ENCODE data around the gene IL1F10. TPM values are rescaled to one million over a fixed set of nuclear protein-coding genes. Genes with fewer than 3 reads are reported as not detected.

IL1F10 gene, protein sequence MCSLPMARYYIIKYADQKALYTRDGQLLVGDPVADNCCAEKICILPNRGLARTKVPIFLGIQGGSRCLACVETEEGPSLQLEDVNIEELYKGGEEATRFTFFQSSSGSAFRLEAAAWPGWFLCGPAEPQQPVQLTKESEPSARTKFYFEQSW
- total RNA-seq = not detected

- Mint-ChIP-seq H3K27me3 (ENCODE audit: low read depth) (peaks cover 10% of the 10 kb centered on the region), H3K4me1 (ENCODE audit: low read depth) (no peaks in the 10 kb centered on the region), H3K4me3 (no peak within 1 kb of the TSS), H3K36me3 (ENCODE audit: low read depth) (no peaks in the 10 kb centered on the region), H3K9me3 (ENCODE audit: insufficient read depth) (no peaks in the 10 kb centered on the region), H3K27ac (no peak within 1 kb of the TSS)
- no peak for DNase-seq
- ChIA-PET CTCF (interaction anchor here (1.4 to 3.1 kb wide), 2 partner anchors 12 to 17 kb away, joined by 3 to 15 read pairs; no protein-coding TSS in a partner anchor), POLR2A (no interaction called here)
- ATAC-seq = no peak
Measured at GRCh38 chr2:113067681-113068080, at the start of gene IL1F10. Gene IL1F10 (plus strand): TSS chr2:113067970. CDS start chr2:113072739, 4,769 bp downstream.

DNA sequence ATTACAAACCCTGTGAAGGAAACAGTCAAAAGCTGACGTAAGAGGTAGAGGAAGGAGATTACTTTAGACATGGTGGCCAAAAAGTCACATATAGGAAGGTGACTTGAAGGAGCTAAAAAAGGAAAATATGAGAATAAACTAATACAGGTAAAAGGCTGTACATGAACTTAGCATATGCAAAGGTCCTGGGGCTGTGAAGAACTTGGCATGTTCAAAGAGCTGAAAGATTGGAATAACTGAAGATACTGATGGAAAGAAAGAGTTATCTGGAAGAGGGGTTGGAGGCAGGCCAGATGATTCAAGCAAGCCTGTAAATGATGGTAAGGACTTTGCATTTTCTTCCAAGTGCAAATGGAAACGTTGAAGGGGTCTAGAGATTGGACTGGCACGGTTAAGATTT is 49.3 kb upstream of the IL1F10 start:
- Mint-ChIP-seq H3K4me1 (ENCODE audit: low read depth) (peaks cover 2% of the 10 kb centered on the region), H3K27ac (no peak overlapping the region), H3K27me3 (ENCODE audit: low read depth) (peaks cover 22% of the 10 kb centered on the region), H3K36me3 (ENCODE audit: low read depth) (no peaks in the 10 kb centered on the region), H3K9me3 (ENCODE audit: insufficient read depth) (no peaks in the 10 kb centered on the region), H3K4me3 (no peak overlapping the region)
- no peak for ATAC-seq
- CTCF ChIA-PET = interaction anchor here (1.0 to 1.5 kb wide), 2 partner anchors 57 to 61 kb away, joined by 3 to 5 read pairs; no protein-coding TSS in a partner anchor
- POLR2A ChIA-PET = no interaction called here
- DNase-seq = no peak

DNA sequence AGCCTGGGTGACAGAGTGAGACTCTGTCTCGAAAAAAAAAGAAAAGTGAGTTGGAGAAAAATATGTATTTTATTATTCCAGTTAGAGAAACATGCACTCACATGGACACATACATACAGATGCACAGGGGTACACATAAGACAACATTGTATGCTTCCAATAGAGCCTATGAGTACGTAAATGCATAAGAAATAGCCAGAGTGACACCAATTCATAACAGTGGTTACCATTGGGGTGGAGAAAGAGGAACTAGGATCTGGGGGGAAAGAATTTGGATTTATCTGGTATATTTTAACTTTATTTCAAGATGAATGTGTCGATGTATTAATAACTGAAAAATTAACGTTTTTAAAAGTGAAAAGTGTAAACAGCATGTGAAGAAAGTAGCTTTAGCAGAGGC is 46.5 kb upstream of the IL1F10 start:
- Mint-ChIP-seq H3K9me3 (ENCODE audit: insufficient read depth) (no peaks in the 10 kb centered on the region), H3K27me3 (ENCODE audit: low read depth) (peaks cover 32% of the 10 kb centered on the region), H3K4me1 (ENCODE audit: low read depth) (no peaks in the 10 kb centered on the region), H3K27ac (no peak overlapping the region), H3K4me3 (no peak overlapping the region), H3K36me3 (ENCODE audit: low read depth) (no peaks in the 10 kb centered on the region)
- CTCF ChIA-PET = interaction anchor here (0.6 kb wide), 1 partner anchor 70 kb away, joined by 3 read pairs; no protein-coding TSS in a partner anchor
- POLR2A ChIA-PET = interaction anchor here (0.7 kb wide), 1 partner anchor 36 kb away, joined by 3 read pairs; no protein-coding TSS in a partner anchor
- ATAC-seq (no peak), DNase-seq (no peak)

GRCh38 chr2:113024764-113025163 is 43.0 kb upstream of the IL1F10 start:
- DNase-seq = no peak
- Mint-ChIP-seq H3K27me3 (ENCODE audit: low read depth) (peaks cover 38% of the 10 kb centered on the region), H3K36me3 (ENCODE audit: low read depth) (no peaks in the 10 kb centered on the region), H3K9me3 (ENCODE audit: insufficient read depth) (no peaks in the 10 kb centered on the region), H3K4me1 (ENCODE audit: low read depth) (no peaks in the 10 kb centered on the region), H3K27ac (no peak overlapping the region), H3K4me3 (no peak overlapping the region)
- POLR2A ChIA-PET = no interaction called here
- CTCF ChIA-PET = no interaction called here
- ATAC-seq = no peak

- no peaks in the 10 kb centered on the region for H3K9me3 Mint-ChIP-seq (ENCODE audit: insufficient read depth)
Measured at GRCh38 chr2:113025737-113026136, 42.0 kb upstream of the IL1F10 start.

GRCh38 chr2:113027691-113028090 is 40.1 kb upstream of the IL1F10 start:
- H3K4me3 Mint-ChIP-seq = no peak overlapping the region

More at GRCh38 chr2:113025737-113026136, 42.0 kb upstream of the IL1F10 start:
- ChIA-PET POLR2A (no interaction called here), CTCF (no interaction called here)
- no peak overlapping the region for H3K27ac Mint-ChIP-seq
- H3K27me3 Mint-ChIP-seq (ENCODE audit: low read depth) = peaks cover 42% of the 10 kb centered on the region
- H3K4me3 Mint-ChIP-seq = no peak overlapping the region
- no peak for DNase-seq
- ATAC-seq = no peak
- no peaks in the 10 kb centered on the region for H3K36me3 Mint-ChIP-seq (ENCODE audit: low read depth)
- no peaks in the 10 kb centered on the region for H3K4me1 Mint-ChIP-seq (ENCODE audit: low read depth)

DNA sequence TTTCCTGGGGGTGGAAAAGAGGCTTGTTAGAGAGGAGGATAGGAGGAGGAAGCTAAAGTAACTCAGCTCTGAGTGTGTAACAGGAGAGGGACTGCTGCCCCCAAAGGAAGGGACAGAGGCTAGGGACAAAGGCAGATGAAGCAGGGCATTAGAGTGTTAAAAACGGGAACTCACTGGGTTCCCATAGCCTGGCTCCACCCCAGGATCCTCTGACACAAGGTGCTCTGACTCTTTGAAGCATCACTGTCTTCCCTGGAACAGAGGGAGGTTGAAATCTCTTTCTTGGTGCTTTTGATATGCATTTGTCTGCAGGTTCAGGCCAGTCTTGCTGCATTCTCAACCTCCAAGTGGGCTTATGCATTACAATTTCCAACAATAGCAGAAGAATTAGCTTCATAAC is 39.7 kb upstream of the IL1F10 start:
- ATAC-seq (no peak), DNase-seq (no peak)
- Mint-ChIP-seq H3K4me1 (ENCODE audit: low read depth) (no peaks in the 10 kb centered on the region), H3K4me3 (no peak overlapping the region), H3K27ac (no peak overlapping the region), H3K9me3 (ENCODE audit: insufficient read depth) (no peaks in the 10 kb centered on the region), H3K27me3 (ENCODE audit: low read depth) (peaks cover 40% of the 10 kb centered on the region), H3K36me3 (ENCODE audit: low read depth) (no peaks in the 10 kb centered on the region)
- ChIA-PET CTCF (interaction anchor here (1.6 kb wide), 1 partner anchor 86 kb away, joined by 4 read pairs; no protein-coding TSS in a partner anchor), POLR2A (no interaction called here)

More at GRCh38 chr2:113027691-113028090, 40.1 kb upstream of the IL1F10 start:
- no peak for DNase-seq
- Mint-ChIP-seq H3K9me3 (ENCODE audit: insufficient read depth) (no peaks in the 10 kb centered on the region), H3K27me3 (ENCODE audit: low read depth) (peaks cover 41% of the 10 kb centered on the region), H3K4me1 (ENCODE audit: low read depth) (no peaks in the 10 kb centered on the region), H3K36me3 (ENCODE audit: low read depth) (no peaks in the 10 kb centered on the region), H3K27ac (no peak overlapping the region)
- no peak for ATAC-seq
- POLR2A ChIA-PET = no interaction called here
- CTCF ChIA-PET = interaction anchor here (1.6 kb wide), 1 partner anchor 86 kb away, joined by 4 read pairs; no protein-coding TSS in a partner anchor

GRCh38 chr2:113032737-113033136 is 35.0 kb upstream of the IL1F10 start:
- H3K9me3 Mint-ChIP-seq (ENCODE audit: insufficient read depth) = no peaks in the 10 kb centered on the region
- H3K4me3 Mint-ChIP-seq = no peak overlapping the region
- no peaks in the 10 kb centered on the region for H3K36me3 Mint-ChIP-seq (ENCODE audit: low read depth)
- H3K27ac Mint-ChIP-seq = no peak overlapping the region
- ATAC-seq (no peak), DNase-seq (no peak)
- peaks cover 21% of the 10 kb centered on the region for H3K27me3 Mint-ChIP-seq (ENCODE audit: low read depth)
- H3K4me1 Mint-ChIP-seq (ENCODE audit: low read depth) = no peaks in the 10 kb centered on the region
- POLR2A ChIA-PET = no interaction called here
- CTCF ChIA-PET = interaction anchor here (1.1 kb wide), 1 partner anchor 47 kb away, joined by 5 read pairs; no protein-coding TSS in a partner anchor

DNA sequence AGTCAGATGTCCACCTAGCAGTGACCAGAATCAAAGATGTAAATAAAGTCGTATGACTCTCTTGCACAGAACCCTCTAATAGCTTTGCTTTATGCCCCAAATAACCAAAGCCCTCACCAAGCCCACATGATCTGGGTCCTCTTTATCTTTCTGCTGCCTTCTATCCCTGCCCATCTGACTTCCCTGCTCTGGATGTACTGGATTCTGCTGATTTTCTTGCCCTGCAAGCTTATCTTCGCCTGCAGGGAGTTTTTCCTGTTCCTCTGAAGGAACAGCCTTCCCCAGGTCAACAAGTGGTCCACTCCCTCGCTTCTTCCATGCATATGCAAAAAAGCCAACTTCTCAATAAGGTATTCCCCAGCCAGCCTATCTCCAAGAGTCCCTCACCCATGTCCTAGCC is 33.8 kb upstream of the IL1F10 start:
- no peaks in the 10 kb centered on the region for H3K36me3 Mint-ChIP-seq (ENCODE audit: low read depth)
- no peaks in the 10 kb centered on the region for H3K9me3 Mint-ChIP-seq (ENCODE audit: insufficient read depth)
- no peak overlapping the region for H3K4me3 Mint-ChIP-seq
- CTCF ChIA-PET = interaction anchor here (1.1 kb wide), 1 partner anchor 46 kb away, joined by 5 read pairs; no protein-coding TSS in a partner anchor
- no peak overlapping the region for H3K27ac Mint-ChIP-seq
- peaks cover 11% of the 10 kb centered on the region for H3K27me3 Mint-ChIP-seq (ENCODE audit: low read depth)
- no peak for DNase-seq
- POLR2A ChIA-PET = no interaction called here
- H3K4me1 Mint-ChIP-seq (ENCODE audit: low read depth) = no peaks in the 10 kb centered on the region
- no peak for ATAC-seq

DNA sequence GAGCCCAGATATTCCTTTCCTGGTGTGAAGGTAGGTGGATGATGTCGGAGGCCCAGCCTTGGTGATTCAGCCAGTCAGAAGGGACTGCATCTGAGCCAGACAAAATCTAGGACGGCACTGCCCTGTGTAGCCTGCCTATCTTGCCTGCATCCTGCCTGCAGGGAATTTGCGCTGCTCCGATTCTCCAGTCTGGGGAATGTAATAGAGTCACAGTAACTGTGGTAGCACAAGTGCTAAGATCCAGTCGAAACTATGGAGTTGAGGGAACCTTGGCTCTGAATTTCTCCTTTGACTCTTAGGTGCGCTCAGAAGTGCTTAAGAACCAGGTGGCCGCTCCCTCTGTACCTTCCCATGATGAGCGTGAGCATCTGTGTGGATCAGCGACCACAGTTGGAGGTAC is 31.0 kb upstream of the IL1F10 start:
- CTCF ChIA-PET = interaction anchor here (1.3 kb wide), 1 partner anchor 95 kb away, joined by 3 read pairs; no protein-coding TSS in a partner anchor
- H3K36me3 Mint-ChIP-seq (ENCODE audit: low read depth) = no peaks in the 10 kb centered on the region
- no peak for ATAC-seq

DNA sequence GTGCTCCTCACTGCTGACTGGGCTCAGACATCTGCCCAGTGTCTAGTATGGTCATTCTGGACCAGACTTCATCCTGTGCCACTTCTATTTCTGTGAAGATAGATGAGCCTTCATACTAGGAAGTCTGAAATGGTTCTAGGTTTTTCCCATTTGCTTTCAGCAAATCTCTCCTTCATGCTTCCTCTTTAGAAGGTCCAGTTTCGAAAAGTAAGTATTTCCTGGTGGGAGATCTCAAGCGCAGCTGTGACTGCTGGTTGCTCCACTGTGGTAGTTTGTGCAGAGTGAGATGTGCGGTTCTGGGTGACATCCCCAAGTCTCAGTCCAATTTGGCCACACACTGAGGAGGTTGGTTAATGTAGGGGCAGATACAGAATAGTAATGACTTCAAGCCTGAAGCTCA is 29.5 kb upstream of the IL1F10 start:
- ChIA-PET CTCF (interaction anchor here (1.0 kb wide), 1 partner anchor 14 kb away, joined by 3 read pairs; no protein-coding TSS in a partner anchor), POLR2A (interaction anchor here (0.6 kb wide), 1 partner anchor 10 kb away, joined by 3 read pairs; no protein-coding TSS in a partner anchor)
- Mint-ChIP-seq H3K27ac (no peak overlapping the region), H3K27me3 (ENCODE audit: low read depth) (peaks cover 8% of the 10 kb centered on the region), H3K9me3 (ENCODE audit: insufficient read depth) (no peaks in the 10 kb centered on the region), H3K36me3 (ENCODE audit: low read depth) (no peaks in the 10 kb centered on the region), H3K4me1 (ENCODE audit: low read depth) (no peaks in the 10 kb centered on the region), H3K4me3 (no peak overlapping the region)
- ATAC-seq (no peak), DNase-seq (no peak)

More for the DNA sequence above, 31.0 kb upstream of the IL1F10 start:
- H3K27me3 Mint-ChIP-seq (ENCODE audit: low read depth) = peaks cover 11% of the 10 kb centered on the region
- H3K9me3 Mint-ChIP-seq (ENCODE audit: insufficient read depth) = no peaks in the 10 kb centered on the region
- no peak overlapping the region for H3K4me3 Mint-ChIP-seq
- POLR2A ChIA-PET = no interaction called here
- H3K4me1 Mint-ChIP-seq (ENCODE audit: low read depth) = no peaks in the 10 kb centered on the region
- H3K27ac Mint-ChIP-seq = no peak overlapping the region
- no peak for DNase-seq

DNA sequence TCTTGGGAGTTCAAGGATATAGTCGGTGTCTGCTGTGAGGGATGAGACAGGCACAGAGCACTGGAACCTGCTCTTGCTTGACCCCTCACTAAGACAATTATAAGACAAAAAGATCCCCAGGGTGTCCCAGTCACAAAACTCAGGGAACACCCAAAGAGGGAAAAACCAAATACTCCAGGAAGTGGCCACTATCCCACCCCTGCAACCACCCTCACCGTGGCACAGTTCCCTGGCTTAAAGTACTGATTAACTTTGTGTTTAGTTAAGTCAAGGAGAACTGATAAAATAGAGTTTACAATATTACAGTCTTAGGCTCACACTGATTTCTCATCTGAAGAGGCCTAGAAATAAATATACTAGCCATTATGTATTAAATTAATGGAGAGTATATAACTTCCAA is 28.6 kb upstream of the IL1F10 start:
- CTCF ChIA-PET = interaction anchor here (1.0 kb wide), 1 partner anchor 13 kb away, joined by 3 read pairs; no protein-coding TSS in a partner anchor
- H3K27me3 Mint-ChIP-seq (ENCODE audit: low read depth) = peaks cover 6% of the 10 kb centered on the region
- no peaks in the 10 kb centered on the region for H3K4me1 Mint-ChIP-seq (ENCODE audit: low read depth)
- DNase-seq (no peak), ATAC-seq (no peak)
- H3K4me3 Mint-ChIP-seq = no peak overlapping the region
- H3K36me3 Mint-ChIP-seq (ENCODE audit: low read depth) = no peaks in the 10 kb centered on the region
- H3K27ac Mint-ChIP-seq = no peak overlapping the region
- POLR2A ChIA-PET = no interaction called here
- H3K9me3 Mint-ChIP-seq (ENCODE audit: insufficient read depth) = no peaks in the 10 kb centered on the region
